ENCODE measurements around the gene PHKG2.

PHKG2 gene

DNA sequence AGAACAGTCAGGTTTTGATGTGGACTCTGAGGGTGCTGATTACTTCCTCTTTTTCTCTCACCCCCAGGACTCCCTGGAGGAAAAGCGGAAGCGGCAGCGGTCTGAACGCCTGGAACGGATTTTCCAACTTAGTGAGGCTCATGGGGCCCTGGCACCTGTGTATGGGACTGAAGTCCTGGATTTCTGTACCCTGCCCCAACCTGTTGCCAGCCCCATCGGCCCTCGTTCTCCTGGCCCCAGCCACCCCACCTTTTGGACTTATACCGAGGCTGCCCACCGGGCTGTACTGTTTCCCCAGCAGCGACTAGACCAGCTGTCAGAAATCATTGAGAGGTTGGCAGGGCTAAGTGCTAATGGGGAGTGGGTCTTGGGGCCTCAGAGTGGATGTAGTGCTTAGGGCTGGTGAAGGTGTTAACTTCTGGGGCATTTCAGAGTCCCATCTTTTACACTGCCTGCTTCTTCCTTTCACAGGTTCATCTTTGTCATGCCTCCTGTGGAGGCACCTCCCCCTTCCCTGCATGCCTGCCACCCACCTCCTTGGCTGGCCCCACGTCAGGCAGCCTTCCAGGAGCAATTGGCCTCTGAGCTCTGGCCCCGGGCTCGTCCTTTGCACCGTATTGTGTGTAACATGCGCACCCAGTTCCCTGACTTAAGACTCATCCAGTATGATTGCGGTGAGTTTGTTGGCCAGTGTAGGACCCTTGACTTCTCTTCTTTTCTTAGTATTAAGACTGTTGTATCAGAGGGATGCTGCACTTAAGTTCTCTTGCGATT lies 19.1 kb upstream of the PHKG2 start:
- TF ChIP-seq, protein P1, sequence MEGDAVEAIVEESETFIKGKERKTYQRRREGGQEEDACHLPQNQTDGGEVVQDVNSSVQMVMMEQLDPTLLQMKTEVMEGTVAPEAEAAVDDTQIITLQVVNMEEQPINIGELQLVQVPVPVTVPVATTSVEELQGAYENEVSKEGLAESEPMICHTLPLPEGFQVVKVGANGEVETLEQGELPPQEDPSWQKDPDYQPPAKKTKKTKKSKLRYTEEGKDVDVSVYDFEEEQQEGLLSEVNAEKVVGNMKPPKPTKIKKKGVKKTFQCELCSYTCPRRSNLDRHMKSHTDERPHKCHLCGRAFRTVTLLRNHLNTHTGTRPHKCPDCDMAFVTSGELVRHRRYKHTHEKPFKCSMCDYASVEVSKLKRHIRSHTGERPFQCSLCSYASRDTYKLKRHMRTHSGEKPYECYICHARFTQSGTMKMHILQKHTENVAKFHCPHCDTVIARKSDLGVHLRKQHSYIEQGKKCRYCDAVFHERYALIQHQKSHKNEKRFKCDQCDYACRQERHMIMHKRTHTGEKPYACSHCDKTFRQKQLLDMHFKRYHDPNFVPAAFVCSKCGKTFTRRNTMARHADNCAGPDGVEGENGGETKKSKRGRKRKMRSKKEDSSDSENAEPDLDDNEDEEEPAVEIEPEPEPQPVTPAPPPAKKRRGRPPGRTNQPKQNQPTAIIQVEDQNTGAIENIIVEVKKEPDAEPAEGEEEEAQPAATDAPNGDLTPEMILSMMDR (conservative IDR thresholded peaks at IDR 0.05; ENCODE audit: low read depth, low read length) = no peak
- no peak overlapping the region for H3K27ac ChIP-seq
- no peak overlapping the region for H3K4me3 ChIP-seq (IDR thresholded peaks at IDR 0.05; ENCODE audit: insufficient read depth, low read depth, low read length)
- no peaks in the 10 kb centered on the region for H3K27me3 ChIP-seq (ENCODE audit: insufficient read depth, low read depth)
- no peak overlapping the region for H3K4me2 ChIP-seq
- peaks cover 22% of the 10 kb centered on the region for H3K4me1 ChIP-seq (ENCODE audit: low read depth, poor library complexity, severe bottlenecking)
- no peaks in the 10 kb centered on the region for H3K79me2 ChIP-seq (ENCODE audit: insufficient read depth, low read depth)
- H4K20me1 ChIP-seq (ENCODE audit: insufficient read depth) = no peaks in the 10 kb centered on the region
- no peak overlapping the region for H2AFZ ChIP-seq (ENCODE audit: low read depth)
- no peak overlapping the region for H3K9ac ChIP-seq
- peaks cover 17% of the 10 kb centered on the region; the same call in 1 of the 2 replicates for H3K36me3 ChIP-seq (ENCODE audit: insufficient read depth)

DNA sequence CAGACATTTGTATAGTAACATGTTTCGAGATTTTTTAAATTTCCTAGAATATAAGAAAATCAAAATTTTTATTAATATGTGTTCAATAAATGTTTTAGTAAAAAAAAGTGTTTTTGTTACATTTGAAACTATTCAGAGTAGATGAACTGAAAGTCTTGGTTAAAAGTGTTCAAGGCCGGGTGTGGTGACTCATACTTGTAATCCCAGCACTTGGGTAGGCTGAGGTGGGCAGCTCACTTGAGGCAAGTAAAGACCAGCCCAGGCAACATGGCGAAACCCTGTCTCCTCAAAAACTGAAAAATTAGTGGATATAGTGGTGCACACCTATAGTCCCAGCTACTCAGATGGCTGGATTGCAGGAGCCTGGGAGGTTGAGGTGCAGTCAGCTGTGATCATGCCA lies 16.8 kb upstream of the PHKG2 start:
- Histone ChIP-seq H3K27me3 (ENCODE audit: insufficient read depth, low read depth) (no peaks in the 10 kb centered on the region), H3K79me2 (ENCODE audit: insufficient read depth, low read depth) (no peaks in the 10 kb centered on the region), H3K36me3 (ENCODE audit: insufficient read depth) (peaks cover 6% of the 10 kb centered on the region; the same call in 1 of the 2 replicates), H3K4me2 (no peak overlapping the region), H3K4me3 (IDR thresholded peaks at IDR 0.05; ENCODE audit: insufficient read depth, low read depth, low read length) (no peak overlapping the region), H2AFZ (ENCODE audit: low read depth) (no peak overlapping the region), H4K20me1 (ENCODE audit: insufficient read depth) (no peaks in the 10 kb centered on the region), H3K27ac (no peak overlapping the region), H3K4me1 (ENCODE audit: low read depth, poor library complexity, severe bottlenecking) (peaks cover 10% of the 10 kb centered on the region), H3K9ac (no peak overlapping the region)
- TF ChIP-seq, protein P1 (conservative IDR thresholded peaks at IDR 0.05; ENCODE audit: low read depth, low read length) = no peak

DNA sequence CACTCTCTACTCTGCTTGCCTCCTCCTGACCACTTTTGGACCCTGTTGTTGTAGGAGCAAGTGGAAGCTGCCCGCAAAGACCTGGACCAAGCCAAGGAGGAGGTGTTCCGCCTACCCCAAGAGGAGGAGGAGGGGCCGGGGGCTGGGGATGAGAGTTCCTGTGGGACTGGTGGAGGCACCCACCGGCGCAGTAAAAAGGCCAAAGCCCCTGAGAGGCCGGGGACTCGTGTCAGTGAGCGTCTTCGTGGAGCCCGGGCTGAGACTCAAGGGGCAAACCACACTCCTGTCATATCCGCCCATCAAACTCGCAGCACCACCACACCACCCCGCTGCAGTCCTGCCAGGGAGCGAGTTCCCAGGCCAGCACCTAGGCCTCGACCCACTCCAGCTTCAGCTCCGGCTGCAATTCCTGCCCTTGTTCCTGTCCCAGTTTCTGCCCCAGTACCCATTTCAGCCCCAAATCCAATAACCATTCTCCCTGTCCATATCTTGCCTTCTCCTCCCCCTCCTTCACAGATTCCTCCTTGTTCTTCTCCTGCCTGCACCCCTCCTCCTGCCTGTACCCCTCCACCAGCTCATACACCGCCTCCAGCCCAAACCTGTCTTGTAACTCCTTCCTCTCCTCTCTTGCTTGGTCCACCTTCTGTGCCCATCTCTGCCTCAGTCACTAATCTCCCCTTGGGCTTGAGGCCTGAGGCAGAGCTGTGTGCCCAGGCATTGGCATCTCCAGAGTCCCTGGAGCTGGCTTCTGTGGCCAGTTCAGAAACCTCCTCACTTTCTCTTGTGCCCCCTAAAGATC lies 11.0 kb upstream of the PHKG2 start:
- H4K20me1 ChIP-seq (ENCODE audit: insufficient read depth) = no peaks in the 10 kb centered on the region
- no peaks in the 10 kb centered on the region; the same call in 1 of the 2 replicates for H3K36me3 ChIP-seq (ENCODE audit: insufficient read depth)
- no peaks in the 10 kb centered on the region for H3K79me2 ChIP-seq (ENCODE audit: insufficient read depth, low read depth)
- H3K27me3 ChIP-seq (ENCODE audit: insufficient read depth, low read depth) = no peaks in the 10 kb centered on the region
- TF ChIP-seq, protein P1 (conservative IDR thresholded peaks at IDR 0.05; ENCODE audit: low read depth, low read length) = no peak
- H3K9ac ChIP-seq = no peak overlapping the region
- no peak overlapping the region for H2AFZ ChIP-seq (ENCODE audit: low read depth)
- H3K4me2 ChIP-seq = no peak overlapping the region
- H3K27ac ChIP-seq = no peak overlapping the region
- no peak overlapping the region for H3K4me3 ChIP-seq (IDR thresholded peaks at IDR 0.05; ENCODE audit: insufficient read depth, low read depth, low read length)
- peaks cover 14% of the 10 kb centered on the region for H3K4me1 ChIP-seq (ENCODE audit: low read depth, poor library complexity, severe bottlenecking)

DNA sequence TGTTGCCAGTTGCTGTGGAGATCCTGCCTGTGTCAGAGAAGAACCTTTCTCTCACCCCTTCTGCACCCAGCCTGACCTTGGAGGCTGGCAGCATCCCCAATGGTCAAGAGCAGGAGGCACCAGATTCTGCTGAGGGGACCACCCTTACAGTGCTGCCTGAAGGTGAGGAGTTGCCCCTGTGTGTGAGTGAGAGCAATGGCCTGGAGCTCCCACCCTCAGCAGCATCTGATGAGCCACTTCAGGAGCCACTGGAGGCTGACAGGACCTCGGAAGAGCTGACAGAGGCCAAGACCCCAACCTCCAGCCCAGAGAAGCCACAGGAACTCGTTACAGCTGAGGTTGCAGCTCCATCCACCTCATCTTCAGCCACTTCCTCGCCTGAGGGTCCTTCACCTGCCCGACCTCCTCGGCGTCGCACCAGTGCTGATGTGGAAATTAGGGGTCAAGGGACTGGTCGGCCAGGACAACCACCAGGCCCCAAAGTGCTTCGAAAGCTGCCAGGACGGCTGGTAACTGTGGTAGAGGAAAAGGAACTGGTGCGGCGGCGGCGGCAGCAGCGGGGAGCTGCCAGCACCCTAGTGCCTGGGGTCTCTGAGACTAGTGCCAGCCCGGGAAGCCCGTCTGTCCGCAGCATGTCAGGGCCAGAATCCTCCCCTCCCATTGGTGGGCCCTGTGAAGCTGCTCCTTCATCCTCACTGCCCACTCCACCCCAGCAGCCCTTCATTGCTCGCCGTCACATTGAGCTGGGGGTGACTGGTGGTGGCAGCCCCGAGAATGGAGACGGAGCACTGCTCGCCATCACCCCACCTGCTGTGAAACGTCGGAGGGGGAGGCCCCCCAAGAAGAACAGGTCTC lies 10.2 kb upstream of the PHKG2 start:
- Histone ChIP-seq H3K9ac (no peak overlapping the region), H3K27ac (no peak overlapping the region), H3K27me3 (ENCODE audit: insufficient read depth, low read depth) (no peaks in the 10 kb centered on the region), H3K4me1 (ENCODE audit: low read depth, poor library complexity, severe bottlenecking) (peaks cover 14% of the 10 kb centered on the region), H4K20me1 (ENCODE audit: insufficient read depth) (no peaks in the 10 kb centered on the region), H2AFZ (ENCODE audit: low read depth) (no peak overlapping the region), H3K79me2 (ENCODE audit: insufficient read depth, low read depth) (no peaks in the 10 kb centered on the region), H3K36me3 (ENCODE audit: insufficient read depth) (no peaks in the 10 kb centered on the region; the same call in 1 of the 2 replicates), H3K4me3 (IDR thresholded peaks at IDR 0.05; ENCODE audit: insufficient read depth, low read depth, low read length) (no peak overlapping the region), H3K4me2 (no peak overlapping the region)
- TF ChIP-seq, protein P1 (conservative IDR thresholded peaks at IDR 0.05; ENCODE audit: low read depth, low read length) = no peak

All from KMS-11 (cell line).